HEK293 (cell line): Measurements from ENCODE around the gene NEK7.

Source experiments
- CTCF ChIA-PET: fragments of 350-600 bp; formaldehyde crosslinking; extraction: SDS; loops from one replicate; lab custom pipeline; 2021; ENCODE audit warnings: antibody characterized with exemption; lab: Yijun Ruan, JAX
- POLR2A ChIA-PET: fragments of 300-600 bp; formaldehyde crosslinking; extraction: SDS; loops from one replicate; lab custom pipeline; 2020; ENCODE audit warnings: antibody characterized with exemption, inconsistent platforms; lab: Yijun Ruan, JAX
- H3K27ac ChIP-seq: fragments of 200-500 bp; sonication (Bioruptor generic); 2 replicates; pipeline ENCODE4 v1.5.1; 2014; ENCODE audit warnings: low read depth, low read length, control low read depth, inconsistent platforms; ENCODE audit errors: extremely low read depth
- H3K36me3 ChIP-seq, 2 experiments: fragments of 200-500 bp in 1 of 2; sonication (Bioruptor generic) in 1 of 2; 1 replicate in 1 of 2; 2 replicates in 1 of 2; pipeline ENCODE4 v1.5.1; 2014 to 2017; ENCODE audit warnings: inconsistent platforms in 2 of 2, low read length in 2 of 2; ENCODE audit not compliant: control insufficient read depth in 2 of 2, insufficient read depth in 1 of 2
- H3K4me1 ChIP-seq: fragments of 200-500 bp; sonication (Bioruptor generic); 2 replicates; pipeline ENCODE4 v1.5.1; 2014; ENCODE audit warnings: mild to moderate bottlenecking, low read length, inconsistent platforms; ENCODE audit not compliant: control insufficient read depth, insufficient read depth
- H3K4me3 ChIP-seq: 2 replicates; pipeline ENCODE4 v1.5.1; 2011; ENCODE audit warnings: low read depth, mild to moderate bottlenecking, control low read depth, low read length, moderate library complexity
- H3K9me3 ChIP-seq: fragments of 200-500 bp; sonication (Bioruptor generic); 2 replicates; pipeline ENCODE4 v1.5.1; 2014; ENCODE audit warnings: low read depth, low read length, inconsistent platforms; ENCODE audit not compliant: control insufficient read depth, insufficient read depth
- EGR2 ChIP-seq: fragments of 450-650 bp; formaldehyde crosslinking; IDR thresholded peaks from 2 replicates; pipeline ENCODE4 v1.5.1; 2016; ENCODE audit warnings: low read depth, missing biosample characterization, missing genetic modification characterization
- HOXC10 ChIP-seq: sonication (generic); formaldehyde crosslinking; IDR thresholded peaks from 2 replicates; pipeline ENCODE4 v1.8.1; 2023; ENCODE audit warnings: mild to moderate bottlenecking, missing genetic modification reagents
- MZF1 ChIP-seq: fragments of 450-650 bp; formaldehyde crosslinking; IDR thresholded peaks from 2 replicates; pipeline ENCODE4 v1.5.1; 2017; ENCODE audit warnings: missing biosample characterization, missing genetic modification characterization, borderline replicate concordance
- SALL2 ChIP-seq: fragments of 450-650 bp; formaldehyde crosslinking; IDR thresholded peaks from 2 replicates; pipeline ENCODE4 v1.5.0; 2017; ENCODE audit warnings: missing biosample characterization, mild to moderate bottlenecking, missing genetic modification characterization, borderline replicate concordance
- ZBTB20 ChIP-seq: fragments of 450-650 bp; formaldehyde crosslinking; IDR thresholded peaks from 2 replicates; pipeline ENCODE4 v1.5.1; 2016; ENCODE audit warnings: missing biosample characterization, missing genetic modification characterization
- ZEB2 ChIP-seq: fragments of 450-650 bp; formaldehyde crosslinking; IDR thresholded peaks from 2 replicates; pipeline ENCODE4 v1.5.1; 2016; ENCODE audit warnings: missing biosample characterization, missing genetic modification characterization
- ZNF114 ChIP-seq: fragments of 450-650 bp; formaldehyde crosslinking; IDR thresholded peaks from 2 replicates; pipeline ENCODE4 v1.5.0; 2017; ENCODE audit warnings: missing biosample characterization, missing genetic modification characterization
- ZNF223 ChIP-seq: fragments of 450-650 bp; formaldehyde crosslinking; IDR thresholded peaks from 2 replicates; pipeline ENCODE4 v1.5.1; 2016; ENCODE audit warnings: missing biosample characterization, missing genetic modification characterization
- ZNF324 ChIP-seq: fragments of 450-650 bp; formaldehyde crosslinking; IDR thresholded peaks from 2 replicates; pipeline ENCODE4 v1.5.1; 2016; ENCODE audit warnings: missing biosample characterization, missing genetic modification characterization
- ZNF354C ChIP-seq: fragments of 450-650 bp; formaldehyde crosslinking; IDR thresholded peaks from 2 replicates; pipeline ENCODE4 v1.5.1; 2016; ENCODE audit warnings: missing biosample characterization, missing genetic modification characterization, low read depth, borderline replicate concordance
- ZNF366 ChIP-seq: fragments of 450-650 bp; formaldehyde crosslinking; conservative IDR thresholded peaks from 2 replicates; pipeline ENCODE4 v1.5.1; 2016; ENCODE audit warnings: missing biosample characterization, missing genetic modification characterization
- ZNF391 ChIP-seq: fragments of 450-650 bp; formaldehyde crosslinking; IDR thresholded peaks from 2 replicates; pipeline ENCODE4 v1.5.1; 2016; ENCODE audit warnings: low read depth, missing biosample characterization, missing genetic modification characterization, borderline replicate concordance
- ZNF473 ChIP-seq: fragments of 450-650 bp; formaldehyde crosslinking; IDR thresholded peaks from 2 replicates; pipeline ENCODE4 v1.5.1; 2017; ENCODE audit warnings: missing biosample characterization, missing genetic modification characterization
- ZNF529 ChIP-seq: fragments of 450-650 bp; formaldehyde crosslinking; IDR thresholded peaks from 2 replicates; pipeline ENCODE4 v1.5.1; 2017; ENCODE audit warnings: missing genetic modification characterization, missing biosample characterization; ENCODE audit not compliant: insufficient replicate concordance
- ZNF585B ChIP-seq: fragments of 450-650 bp; formaldehyde crosslinking; IDR thresholded peaks from 2 replicates; pipeline ENCODE4 v1.5.1; 2016; ENCODE audit warnings: missing biosample characterization, missing genetic modification characterization
- ZNF596 ChIP-seq: fragments of 450-650 bp; IDR thresholded peaks from 2 replicates; pipeline ENCODE4 v1.5.0; 2018; ENCODE audit warnings: missing biosample characterization, mild to moderate bottlenecking, missing genetic modification characterization, moderate library complexity
- ZNF624 ChIP-seq: fragments of 450-650 bp; formaldehyde crosslinking; IDR thresholded peaks from 2 replicates; pipeline ENCODE4 v1.5.1; 2017; ENCODE audit warnings: missing biosample characterization, missing genetic modification characterization
- ZNF626 ChIP-seq: fragments of 450-650 bp; sonication (Bioruptor Pico); formaldehyde crosslinking; IDR thresholded peaks from 2 replicates; pipeline ENCODE4 v1.5.1; 2018; ENCODE audit warnings: missing biosample characterization, missing genetic modification characterization, inconsistent platforms
- ZNF704 ChIP-seq: fragments of 450-650 bp; formaldehyde crosslinking; IDR thresholded peaks from 2 replicates; pipeline ENCODE4 v1.5.1; 2016; ENCODE audit warnings: missing biosample characterization, missing genetic modification characterization
- TF ChIP-seq, protein P1 (sequence below): fragments of 450-650 bp; formaldehyde crosslinking; IDR thresholded peaks from 2 replicates; pipeline ENCODE4 v1.5.1; 2016; ENCODE audit warnings: missing biosample characterization, missing genetic modification characterization

NEK7 gene

DNA sequence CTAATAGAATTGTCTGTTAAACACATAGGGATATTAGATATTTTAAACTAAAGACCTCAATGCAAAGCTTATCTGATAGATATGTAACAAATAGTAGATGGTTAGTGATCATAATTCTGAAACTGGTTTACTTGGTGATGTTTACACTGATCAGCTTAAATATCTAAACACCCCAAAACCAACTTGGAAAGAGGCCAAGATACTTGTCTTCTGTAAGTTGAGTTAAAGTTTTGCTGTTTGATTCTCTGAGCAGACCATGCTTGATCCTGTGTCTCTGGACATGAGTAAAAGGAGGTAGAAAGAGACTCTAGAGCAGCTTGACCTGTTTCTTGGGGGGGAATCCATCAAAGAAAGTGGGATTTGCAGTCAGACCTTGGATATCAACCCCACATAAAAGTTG lies 107.5 kb downstream of the NEK7 start (continued):
- no peak for TF ChIP-seq ZBTB20 (tag by site-specific recombination)
- TF ChIP-seq, all 188 proteins: peak for 0

DNA sequence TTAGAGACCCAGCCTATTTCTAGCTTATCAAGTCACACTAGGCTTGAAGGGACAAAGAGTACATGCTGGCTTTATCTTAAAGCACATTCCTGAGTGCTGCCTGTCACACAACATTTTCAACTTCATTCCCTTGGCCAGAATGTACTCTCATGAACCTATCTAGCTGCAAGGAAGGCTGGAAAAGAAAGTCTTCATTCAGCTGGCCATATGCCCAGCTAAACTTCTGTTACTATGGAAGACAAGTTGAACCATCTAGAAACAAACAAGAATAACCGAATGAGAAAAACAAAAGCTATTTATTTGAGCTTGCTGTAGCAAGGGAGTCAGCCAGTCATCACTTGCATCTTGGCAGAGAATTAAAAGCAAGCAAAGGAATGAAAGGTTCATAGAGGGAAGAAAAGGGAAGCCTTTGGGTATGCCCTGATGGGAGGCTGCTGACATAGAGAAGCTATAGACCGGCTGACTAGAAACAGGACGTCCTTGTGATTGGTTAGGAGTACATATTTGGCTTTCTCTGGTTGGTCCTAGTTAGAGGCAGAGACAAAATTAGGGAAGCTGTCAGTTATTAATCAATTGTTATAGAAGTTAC lies 108.4 kb downstream of the NEK7 start:
- CTCF ChIA-PET = no interaction called here

DNA sequence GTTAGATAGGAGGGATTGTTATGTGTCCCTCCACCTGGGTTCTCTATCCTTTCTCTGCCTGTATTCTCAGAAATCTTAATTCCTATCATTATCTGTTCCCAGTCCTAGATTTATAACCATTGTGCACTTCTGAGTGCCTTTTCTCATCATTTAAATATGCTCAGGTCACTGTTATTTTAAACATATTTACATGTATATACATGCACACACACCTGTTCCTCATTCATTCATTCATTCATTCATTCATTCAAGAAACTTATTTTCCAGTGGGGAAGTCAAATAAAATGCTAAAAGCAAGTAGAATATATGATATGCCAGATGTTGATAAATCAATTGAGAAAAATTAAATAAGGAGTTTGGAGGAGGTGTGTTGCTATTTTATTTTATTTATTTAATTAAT lies 110.3 kb downstream of the NEK7 start:
- H3K36me3 ChIP-seq = peaks cover 0 to 8% of the 10 kb centered on the region in 2 experiments; a peak in 1 of 3 replicates
- H3K9me3 ChIP-seq = no peaks in the 10 kb centered on the region
- POLR2A ChIA-PET = no interaction called here
- TF ChIP-seq ZNF223 (tag by site-specific recombination) (no peak), SALL2 (tag by site-specific recombination) (no peak), EGR2 (tag by site-specific recombination) (no peak), MZF1 (tag by site-specific recombination) (no peak), ZNF624 (tag by site-specific recombination) (no peak), ZNF114 (tag by site-specific recombination) (no peak), HOXC10 (CRISPR knock-in tag) (no peak), ZNF626 (tag by site-specific recombination) (no peak), ZNF366 (tag by site-specific recombination) (no peak), ZNF704 (tag by site-specific recombination) (no peak), ZNF596 (no peak), ZEB2 (tag by site-specific recombination) (no peak), ZNF324 (tag by site-specific recombination) (no peak), ZNF473 (tag by site-specific recombination) (no peak), ZNF354C (no peak), ZNF529 (tag by site-specific recombination) (no peak), ZNF585B (tag by site-specific recombination) (no peak)
- TF ChIP-seq, protein P1, sequence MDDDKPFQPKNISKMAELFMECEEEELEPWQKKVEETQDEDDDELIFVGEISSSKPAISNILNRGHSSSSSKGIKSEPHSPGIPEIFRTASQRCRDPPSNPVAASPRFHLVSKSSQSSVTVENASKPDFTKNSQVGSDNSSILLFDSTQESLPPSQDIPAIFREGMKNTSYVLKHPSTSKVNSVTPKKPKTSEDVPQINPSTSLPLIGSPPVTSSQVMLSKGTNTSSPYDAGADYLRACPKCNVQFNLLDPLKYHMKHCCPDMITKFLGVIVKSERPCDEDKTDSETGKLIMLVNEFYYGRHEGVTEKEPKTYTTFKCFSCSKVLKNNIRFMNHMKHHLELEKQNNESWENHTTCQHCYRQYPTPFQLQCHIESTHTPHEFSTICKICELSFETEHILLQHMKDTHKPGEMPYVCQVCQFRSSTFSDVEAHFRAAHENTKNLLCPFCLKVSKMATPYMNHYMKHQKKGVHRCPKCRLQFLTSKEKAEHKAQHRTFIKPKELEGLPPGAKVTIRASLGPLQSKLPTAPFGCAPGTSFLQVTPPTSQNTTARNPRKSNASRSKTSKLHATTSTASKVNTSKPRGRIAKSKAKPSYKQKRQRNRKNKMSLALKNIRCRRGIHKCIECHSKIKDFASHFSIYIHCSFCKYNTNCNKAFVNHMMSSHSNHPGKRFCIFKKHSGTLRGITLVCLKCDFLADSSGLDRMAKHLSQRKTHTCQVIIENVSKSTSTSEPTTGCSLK (tag by site-specific recombination) = no peak
- H3K4me1 ChIP-seq = no peaks in the 10 kb centered on the region
- H3K4me3 ChIP-seq = no peak overlapping the region
- CTCF ChIA-PET = no interaction called here
- H3K27ac ChIP-seq = no peak overlapping the region

More for the DNA sequence above, 108.4 kb downstream of the NEK7 start:
- H3K9me3 ChIP-seq = no peaks in the 10 kb centered on the region
- no peak overlapping the region for H3K4me3 ChIP-seq
- TF ChIP-seq ZNF391 (tag by site-specific recombination) = no peak
- H3K27ac ChIP-seq = no peak overlapping the region
- POLR2A ChIA-PET = no interaction called here
- no peaks in the 10 kb centered on the region for H3K4me1 ChIP-seq
- H3K36me3 ChIP-seq = peaks cover 0 to 8% of the 10 kb centered on the region in 2 experiments; a peak in 1 of 3 replicates
